ENCODE data around the gene TMEM92. TPM values are rescaled to one million over a fixed set of nuclear protein-coding genes. Genes with fewer than 3 reads are reported as not detected.

The TMEM92 gene
- total and polyA plus RNA-seq, 2 donors from 2014 or later = 2.4 TPM; not detected in 1

DNA sequence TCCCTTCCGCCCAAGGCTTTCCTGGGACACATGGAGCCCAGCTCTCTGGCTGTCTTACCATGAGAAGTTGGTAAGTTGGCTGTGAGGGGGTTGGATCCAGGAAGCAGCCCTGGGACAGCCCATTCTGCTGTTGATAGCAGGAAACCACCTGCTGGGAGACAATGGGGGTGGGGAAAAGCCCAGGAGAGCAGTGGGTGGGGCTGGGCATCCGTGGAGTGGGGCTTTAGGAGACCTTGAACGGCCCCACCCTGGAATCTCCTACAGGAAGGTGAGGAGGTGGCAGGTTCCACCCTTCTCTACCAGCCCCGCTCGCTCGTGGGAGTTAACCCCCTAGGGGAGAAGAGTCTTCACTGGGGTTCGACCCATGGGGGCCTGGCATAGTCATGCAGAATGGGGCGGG is 5.8 kb downstream of the TMEM92 start:
- Histone ChIP-seq H3K4me1 (ENCODE audit: control insufficient read depth in 2 of 3, insufficient read depth in 2 of 3, low read depth in 1 of 3, low read length in 3 of 3) (no peaks in the 10 kb centered on the region), H3K27me3 (ENCODE audit: control insufficient read depth, insufficient read depth, low read length) (no peaks in the 10 kb centered on the region), H3K9me3 (ENCODE audit: control insufficient read depth in 2 of 3, insufficient read depth in 1 of 3, low read length in 3 of 3) (no peaks in the 10 kb centered on the region), H3K4me3 (ENCODE audit: low read length in 3 of 3) (no peak overlapping the region), H3K36me3 (ENCODE audit: control insufficient read depth in 2 of 3, insufficient read depth in 3 of 3, low read length in 3 of 3) (no peaks in the 10 kb centered on the region), H3K27ac (ENCODE audit: low read depth in 2 of 2, low read length in 2 of 2) (no peak overlapping the region), H3K9ac (ENCODE audit: low read length in 3 of 3) (no peak overlapping the region)
- intact Hi-C loops (cut with DNase I) = no loop called here
- DNase-seq (no peak), FAIRE-seq (no peak)
- TF ChIP-seq, protein P1, sequence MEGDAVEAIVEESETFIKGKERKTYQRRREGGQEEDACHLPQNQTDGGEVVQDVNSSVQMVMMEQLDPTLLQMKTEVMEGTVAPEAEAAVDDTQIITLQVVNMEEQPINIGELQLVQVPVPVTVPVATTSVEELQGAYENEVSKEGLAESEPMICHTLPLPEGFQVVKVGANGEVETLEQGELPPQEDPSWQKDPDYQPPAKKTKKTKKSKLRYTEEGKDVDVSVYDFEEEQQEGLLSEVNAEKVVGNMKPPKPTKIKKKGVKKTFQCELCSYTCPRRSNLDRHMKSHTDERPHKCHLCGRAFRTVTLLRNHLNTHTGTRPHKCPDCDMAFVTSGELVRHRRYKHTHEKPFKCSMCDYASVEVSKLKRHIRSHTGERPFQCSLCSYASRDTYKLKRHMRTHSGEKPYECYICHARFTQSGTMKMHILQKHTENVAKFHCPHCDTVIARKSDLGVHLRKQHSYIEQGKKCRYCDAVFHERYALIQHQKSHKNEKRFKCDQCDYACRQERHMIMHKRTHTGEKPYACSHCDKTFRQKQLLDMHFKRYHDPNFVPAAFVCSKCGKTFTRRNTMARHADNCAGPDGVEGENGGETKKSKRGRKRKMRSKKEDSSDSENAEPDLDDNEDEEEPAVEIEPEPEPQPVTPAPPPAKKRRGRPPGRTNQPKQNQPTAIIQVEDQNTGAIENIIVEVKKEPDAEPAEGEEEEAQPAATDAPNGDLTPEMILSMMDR (IDR thresholded peaks at IDR 0.05; ENCODE audit: borderline replicate concordance, extremely low read depth, insufficient read depth) = no peak

DNA sequence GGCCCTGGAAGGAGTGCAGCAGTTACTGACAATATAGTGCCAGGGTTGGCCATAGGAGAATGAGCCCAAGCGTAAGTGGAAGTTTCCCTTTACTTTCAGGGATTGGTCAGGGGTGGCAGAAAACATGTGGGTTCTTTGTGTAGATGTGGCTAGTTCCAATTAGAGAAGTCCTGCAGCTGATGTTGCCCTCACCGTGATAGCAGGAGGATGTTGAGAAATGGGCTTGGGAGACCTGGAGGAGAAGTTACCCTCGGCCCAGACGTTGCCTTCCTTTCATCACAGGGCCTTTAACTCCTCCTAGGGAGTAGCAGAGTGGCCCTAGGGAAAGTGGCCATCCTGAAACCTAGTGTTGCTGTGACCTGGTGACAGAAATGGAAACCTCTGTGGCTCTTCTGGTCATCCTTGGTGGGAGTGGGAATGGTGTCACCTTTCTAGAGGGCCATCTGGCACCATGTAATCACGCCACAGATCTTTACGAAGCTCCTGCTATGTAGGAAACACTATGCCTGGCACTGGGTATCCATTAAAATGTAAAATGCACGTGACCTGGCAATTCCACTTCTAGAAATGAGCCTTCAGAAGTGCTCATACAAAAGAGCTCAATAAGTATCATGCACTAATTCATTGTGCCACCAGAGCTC is 6.7 kb downstream of the TMEM92 start:
- FAIRE-seq = no peak
- intact Hi-C loops (cut with DNase I) = no loop called here
- no peak overlapping the region for H3K27ac ChIP-seq (ENCODE audit: low read depth in 2 of 2, low read length in 2 of 2)

DNA sequence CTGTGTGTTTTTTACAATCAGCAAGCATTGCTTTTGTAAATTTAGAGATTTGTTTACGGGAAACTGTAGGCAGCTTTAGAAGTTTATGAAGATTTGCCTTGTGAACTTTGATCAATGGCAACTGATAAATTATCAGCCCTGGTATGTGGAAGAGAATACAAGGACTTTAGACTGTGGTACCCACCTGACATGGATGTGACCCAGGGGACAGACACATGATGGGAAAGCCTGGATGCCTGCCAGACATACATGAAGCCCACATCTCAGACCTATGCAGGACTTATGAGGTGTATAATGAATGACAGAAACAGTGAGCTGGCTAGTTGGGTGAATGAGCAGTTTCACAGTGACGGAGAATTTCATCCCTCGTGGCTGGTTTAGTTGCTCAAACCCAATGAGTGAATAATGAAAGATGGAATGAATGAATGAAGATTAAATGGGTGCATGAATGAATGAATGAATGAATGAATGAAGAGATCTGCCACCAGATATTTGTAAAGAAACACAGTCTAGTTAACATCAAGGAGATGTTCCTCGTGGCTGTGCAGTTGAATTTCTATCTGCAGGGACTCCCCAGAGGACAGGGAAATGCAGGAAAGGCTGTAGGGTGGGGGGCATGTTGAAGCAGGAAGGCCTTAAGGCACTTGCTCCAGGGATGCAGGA is 7.6 kb downstream of the TMEM92 start:
- no peak for FAIRE-seq
- TF ChIP-seq, protein P1 (IDR thresholded peaks at IDR 0.05; ENCODE audit: borderline replicate concordance, extremely low read depth, insufficient read depth) = no peak
- Histone ChIP-seq H3K4me1 (ENCODE audit: control insufficient read depth in 2 of 3, insufficient read depth in 2 of 3, low read depth in 1 of 3, low read length in 3 of 3) (no peaks in the 10 kb centered on the region), H3K9me3 (ENCODE audit: control insufficient read depth in 2 of 3, insufficient read depth in 1 of 3, low read length in 3 of 3) (no peaks in the 10 kb centered on the region), H3K9ac (ENCODE audit: low read length in 3 of 3) (no peak overlapping the region), H3K27me3 (ENCODE audit: control insufficient read depth, insufficient read depth, low read length) (no peaks in the 10 kb centered on the region), H3K27ac (ENCODE audit: low read depth in 2 of 2, low read length in 2 of 2) (no peak overlapping the region), H3K4me3 (ENCODE audit: low read length in 3 of 3) (no peak overlapping the region), H3K36me3 (ENCODE audit: control insufficient read depth in 2 of 3, insufficient read depth in 3 of 3, low read length in 3 of 3) (no peaks in the 10 kb centered on the region)
- DNase-seq = no peak
- intact Hi-C loops (cut with DNase I) = no loop called here

More for the DNA sequence above, 6.7 kb downstream of the TMEM92 start:
- H3K9me3 ChIP-seq (ENCODE audit: control insufficient read depth in 2 of 3, insufficient read depth in 1 of 3, low read length in 3 of 3) = no peaks in the 10 kb centered on the region
- no peak for DNase-seq
- H3K4me1 ChIP-seq (ENCODE audit: control insufficient read depth in 2 of 3, insufficient read depth in 2 of 3, low read depth in 1 of 3, low read length in 3 of 3) = no peaks in the 10 kb centered on the region
- H3K27me3 ChIP-seq (ENCODE audit: control insufficient read depth, insufficient read depth, low read length) = no peaks in the 10 kb centered on the region
- no peak overlapping the region for H3K9ac ChIP-seq (ENCODE audit: low read length in 3 of 3)
- H3K36me3 ChIP-seq (ENCODE audit: control insufficient read depth in 2 of 3, insufficient read depth in 3 of 3, low read length in 3 of 3) = no peaks in the 10 kb centered on the region
- TF ChIP-seq, protein P1 (IDR thresholded peaks at IDR 0.05; ENCODE audit: borderline replicate concordance, extremely low read depth, insufficient read depth) = no peak
- no peak overlapping the region for H3K4me3 ChIP-seq (ENCODE audit: low read length in 3 of 3)

All from kidney (tissue), 14 donors.